LoVo (cell line): ENCODE measurements around the gene CCDC124.

ENCODE experiments used
- DNase-seq: peaks from one replicate; pipeline ENCODE4 v3.0.0-alpha.2; 2016; ENCODE audit warnings: low spot score

The CCDC124 gene

GRCh38 chr19:17936379-17936778, 3.6 kb downstream of the CCDC124 start:
- DNase-seq, result no peak

GRCh38 chr19:17937371-17937900, 4.6 kb downstream of the CCDC124 start:
- DNase-seq, result no peak

- peak; percentile 71 for DNase-seq
Measured at GRCh38 chr19:17938092-17938845, 5.5 kb downstream of the CCDC124 start.

- DNase-seq, result no peak
Measured at GRCh38 chr19:17942181-17942580, 9.4 kb downstream of the CCDC124 start.

GRCh38 chr19:17942582-17943273, 9.9 kb downstream of the CCDC124 start:
- no peak for DNase-seq

- DNase-seq, result no peak
Measured at GRCh38 chr19:17943274-17944221, 10.7 kb downstream of the CCDC124 start.

GRCh38 chr19:17944301-17944700, 11.5 kb downstream of the CCDC124 start:
- no peak for DNase-seq

GRCh38 chr19:17946965-17947784, 14.4 kb downstream of the CCDC124 start:
- DNase-seq, result no peak

GRCh38 chr19:17947815-17948513, 15.1 kb downstream of the CCDC124 start:
- peak; percentile 98 for DNase-seq

- DNase-seq, result no peak
Measured at GRCh38 chr19:17948514-17948900, 15.7 kb downstream of the CCDC124 start.

- no peak for DNase-seq
Measured at GRCh38 chr19:17948931-17949930, 16.4 kb downstream of the CCDC124 start.

- no peak for DNase-seq
Measured at GRCh38 chr19:17949956-17950309, 17.1 kb downstream of the CCDC124 start.

- no peak for DNase-seq
Measured at GRCh38 chr19:17950310-17951156, 17.7 kb downstream of the CCDC124 start.

- no peak for DNase-seq
Measured at GRCh38 chr19:17951157-17951989, 18.6 kb downstream of the CCDC124 start.

GRCh38 chr19:17951990-17952976, 19.5 kb downstream of the CCDC124 start:
- DNase-seq, result no peak

GRCh38 chr19:17953316-17953801, 20.5 kb downstream of the CCDC124 start:
- no peak for DNase-seq
